GM21529 (cell line): ENCODE results near the gene HDAC8.

ENCODE experiments used
- ATAC-seq: cut with Tn5 transposase; IDR thresholded peaks from one replicate; pipeline ENCODE4 v1.9.1; 2021; ENCODE audit not compliant: unreplicated experiment

Gene HDAC8

GRCh38 chrX:72381439-72382201, 191.0 kb downstream of the HDAC8 start:
- ATAC-seq, result no peak

- no peak for ATAC-seq
These were observed 196.5 kb downstream of the HDAC8 start for GRCh38 chrX:72376124-72376523.

GRCh38 chrX:72373136-72373535, 199.5 kb downstream of the HDAC8 start:
- ATAC-seq, result no peak

- no peak for ATAC-seq
These were observed 199.9 kb downstream of the HDAC8 start for GRCh38 chrX:72372735-72373134.

GRCh38 chrX:72371405-72371804, 201.2 kb downstream of the HDAC8 start:
- ATAC-seq, result peak; percentile 59

GRCh38 chrX:72368796-72369195, 203.8 kb downstream of the HDAC8 start:
- ATAC-seq, result no peak

- no peak for ATAC-seq
These were observed 205.1 kb downstream of the HDAC8 start for GRCh38 chrX:72367516-72367915.

- ATAC-seq, result no peak
These were observed 205.8 kb downstream of the HDAC8 start for GRCh38 chrX:72366701-72367454.

- no peak for ATAC-seq
These were observed 206.5 kb downstream of the HDAC8 start for GRCh38 chrX:72366178-72366577.

GRCh38 chrX:72365126-72365525, 207.5 kb downstream of the HDAC8 start:
- ATAC-seq, result no peak

- ATAC-seq, result no peak
These were observed 212.3 kb downstream of the HDAC8 start for GRCh38 chrX:72360326-72360725.

- no peak for ATAC-seq
These were observed 214.3 kb downstream of the HDAC8 start for GRCh38 chrX:72358313-72358712.

- ATAC-seq, result no peak
These were observed 219.9 kb downstream of the HDAC8 start for GRCh38 chrX:72352786-72353185.

- no peak for ATAC-seq
These were observed 220.9 kb downstream of the HDAC8 start for GRCh38 chrX:72351606-72352334.

- peak; percentile 97 for ATAC-seq
These were observed 223.5 kb downstream of the HDAC8 start for GRCh38 chrX:72349190-72349589.

GRCh38 chrX:72348247-72348979, 224.2 kb downstream of the HDAC8 start:
- no peak for ATAC-seq

GRCh38 chrX:72347366-72347765, 225.3 kb downstream of the HDAC8 start:
- no peak for ATAC-seq

- no peak for ATAC-seq
These were observed 226.2 kb downstream of the HDAC8 start for GRCh38 chrX:72346302-72346949.

- ATAC-seq, result no peak
These were observed 232.0 kb downstream of the HDAC8 start for GRCh38 chrX:72340626-72341025.

- no peak for ATAC-seq
These were observed 232.6 kb downstream of the HDAC8 start for GRCh38 chrX:72340041-72340440.

- no peak for ATAC-seq
These were observed 242.5 kb downstream of the HDAC8 start for GRCh38 chrX:72330131-72330530.
